OCI-LY1 (cell line): Measurements from ENCODE around the gene COL25A1.

Experiments
- EZH2 ChIP-seq: fragments of 200-600 bp; sonication (generic), shearing (Covaris generic); IDR thresholded peaks from 2 replicates; pipeline ENCODE4 v1.8.0; 2017; ENCODE audit warnings: borderline replicate concordance, mixed run types, mild to moderate bottlenecking, antibody characterized with exemption, low read length, moderate library complexity, mixed read lengths
- TF ChIP-seq, protein P1 (sequence below): fragments of 200-600 bp; sonication (generic), shearing (Covaris generic); IDR thresholded peaks from 2 replicates; pipeline ENCODE4 v1.5.1; 2017; ENCODE audit warnings: mild to moderate bottlenecking, antibody characterized with exemption, low read length, moderate library complexity, mixed read lengths

DNA sequence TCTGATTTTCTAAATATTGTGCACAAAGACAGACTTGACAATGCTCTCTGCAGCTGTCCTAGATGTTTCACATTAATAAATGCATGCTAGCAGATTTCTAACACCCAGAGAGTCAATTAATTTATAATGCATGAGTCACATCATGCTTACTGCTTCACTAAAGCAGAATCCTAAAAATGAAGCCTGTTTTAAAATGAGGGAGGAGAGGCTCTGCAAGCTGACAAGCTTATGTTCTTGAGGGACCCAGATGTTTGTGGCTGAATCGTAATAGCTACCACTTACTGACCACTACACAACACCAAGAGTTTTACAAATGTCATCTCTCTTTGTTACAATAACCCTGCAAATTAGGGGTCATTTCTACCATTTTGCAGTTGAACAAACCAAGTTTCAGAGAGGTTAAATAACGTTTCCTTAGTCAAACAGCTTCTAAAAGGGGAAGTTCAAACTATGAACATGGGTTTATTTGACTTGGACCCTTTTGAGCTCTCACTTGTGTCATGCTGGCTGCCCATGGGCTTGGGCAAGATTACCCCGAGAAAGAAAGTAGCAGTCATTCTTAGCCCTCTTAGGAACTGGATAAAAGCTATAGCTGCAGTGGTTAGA, 276.9 kb downstream of the COL25A1 start:
- TF ChIP-seq, protein P1, sequence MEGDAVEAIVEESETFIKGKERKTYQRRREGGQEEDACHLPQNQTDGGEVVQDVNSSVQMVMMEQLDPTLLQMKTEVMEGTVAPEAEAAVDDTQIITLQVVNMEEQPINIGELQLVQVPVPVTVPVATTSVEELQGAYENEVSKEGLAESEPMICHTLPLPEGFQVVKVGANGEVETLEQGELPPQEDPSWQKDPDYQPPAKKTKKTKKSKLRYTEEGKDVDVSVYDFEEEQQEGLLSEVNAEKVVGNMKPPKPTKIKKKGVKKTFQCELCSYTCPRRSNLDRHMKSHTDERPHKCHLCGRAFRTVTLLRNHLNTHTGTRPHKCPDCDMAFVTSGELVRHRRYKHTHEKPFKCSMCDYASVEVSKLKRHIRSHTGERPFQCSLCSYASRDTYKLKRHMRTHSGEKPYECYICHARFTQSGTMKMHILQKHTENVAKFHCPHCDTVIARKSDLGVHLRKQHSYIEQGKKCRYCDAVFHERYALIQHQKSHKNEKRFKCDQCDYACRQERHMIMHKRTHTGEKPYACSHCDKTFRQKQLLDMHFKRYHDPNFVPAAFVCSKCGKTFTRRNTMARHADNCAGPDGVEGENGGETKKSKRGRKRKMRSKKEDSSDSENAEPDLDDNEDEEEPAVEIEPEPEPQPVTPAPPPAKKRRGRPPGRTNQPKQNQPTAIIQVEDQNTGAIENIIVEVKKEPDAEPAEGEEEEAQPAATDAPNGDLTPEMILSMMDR: no peak
- TF ChIP-seq EZH2: no peak
